ENCODE data around the gene ILF3.

GRCh38 chr19:10654610-10655456, 687 bp downstream of the ILF3 start:
- TF ChIP-seq HOXB5 (CRISPR knock-in tag; IDR thresholded peaks at IDR 0.05) = no peak
- no peak for TF ChIP-seq FOXS1 (CRISPR knock-in tag; IDR thresholded peaks at IDR 0.05)
- TF ChIP-seq HEYL (CRISPR knock-in tag; IDR thresholded peaks at IDR 0.05) = no peak
- no peak for TF ChIP-seq GATA3 (IDR thresholded peaks at IDR 0.05; ENCODE audit: borderline replicate concordance)
- TF ChIP-seq CTCF (IDR thresholded peaks at IDR 0.05) = no peak
- TF ChIP-seq POLR2AphosphoS2 (conservative IDR thresholded peaks at IDR 0.05; ENCODE audit: low read length) = no peak
- TF ChIP-seq PHF8 (IDR thresholded peaks at IDR 0.05; ENCODE audit: borderline replicate concordance, low read depth) = no peak
- TF ChIP-seq POLR2A (IDR thresholded peaks at IDR 0.05; ENCODE audit: low read length) = no peak; the same call in 1 of the 2 replicates
- TF ChIP-seq, protein P1, sequence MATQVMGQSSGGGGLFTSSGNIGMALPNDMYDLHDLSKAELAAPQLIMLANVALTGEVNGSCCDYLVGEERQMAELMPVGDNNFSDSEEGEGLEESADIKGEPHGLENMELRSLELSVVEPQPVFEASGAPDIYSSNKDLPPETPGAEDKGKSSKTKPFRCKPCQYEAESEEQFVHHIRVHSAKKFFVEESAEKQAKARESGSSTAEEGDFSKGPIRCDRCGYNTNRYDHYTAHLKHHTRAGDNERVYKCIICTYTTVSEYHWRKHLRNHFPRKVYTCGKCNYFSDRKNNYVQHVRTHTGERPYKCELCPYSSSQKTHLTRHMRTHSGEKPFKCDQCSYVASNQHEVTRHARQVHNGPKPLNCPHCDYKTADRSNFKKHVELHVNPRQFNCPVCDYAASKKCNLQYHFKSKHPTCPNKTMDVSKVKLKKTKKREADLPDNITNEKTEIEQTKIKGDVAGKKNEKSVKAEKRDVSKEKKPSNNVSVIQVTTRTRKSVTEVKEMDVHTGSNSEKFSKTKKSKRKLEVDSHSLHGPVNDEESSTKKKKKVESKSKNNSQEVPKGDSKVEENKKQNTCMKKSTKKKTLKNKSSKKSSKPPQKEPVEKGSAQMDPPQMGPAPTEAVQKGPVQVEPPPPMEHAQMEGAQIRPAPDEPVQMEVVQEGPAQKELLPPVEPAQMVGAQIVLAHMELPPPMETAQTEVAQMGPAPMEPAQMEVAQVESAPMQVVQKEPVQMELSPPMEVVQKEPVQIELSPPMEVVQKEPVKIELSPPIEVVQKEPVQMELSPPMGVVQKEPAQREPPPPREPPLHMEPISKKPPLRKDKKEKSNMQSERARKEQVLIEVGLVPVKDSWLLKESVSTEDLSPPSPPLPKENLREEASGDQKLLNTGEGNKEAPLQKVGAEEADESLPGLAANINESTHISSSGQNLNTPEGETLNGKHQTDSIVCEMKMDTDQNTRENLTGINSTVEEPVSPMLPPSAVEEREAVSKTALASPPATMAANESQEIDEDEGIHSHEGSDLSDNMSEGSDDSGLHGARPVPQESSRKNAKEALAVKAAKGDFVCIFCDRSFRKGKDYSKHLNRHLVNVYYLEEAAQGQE (IDR thresholded peaks at IDR 0.05) = no peak
- TF ChIP-seq, protein P2, sequence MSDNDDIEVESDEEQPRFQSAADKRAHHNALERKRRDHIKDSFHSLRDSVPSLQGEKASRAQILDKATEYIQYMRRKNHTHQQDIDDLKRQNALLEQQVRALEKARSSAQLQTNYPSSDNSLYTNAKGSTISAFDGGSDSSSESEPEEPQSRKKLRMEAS (IDR thresholded peaks at IDR 0.05) = no peak
- no peak for TF ChIP-seq MAZ (IDR thresholded peaks at IDR 0.05; ENCODE audit: borderline replicate concordance, low read depth, low read length)
